HEK293 (cell line): ENCODE results near the gene RNF181.

ENCODE experiments used
- GLIS1 ChIP-seq: fragments of 450-650 bp; formaldehyde crosslinking; IDR thresholded peaks from 2 replicates; pipeline ENCODE4 v1.5.1; 2016; ENCODE audit warnings: missing biosample characterization, missing genetic modification characterization
- KLF10 ChIP-seq: fragments of 450-650 bp; IDR thresholded peaks from 2 replicates; pipeline ENCODE4 v1.5.1; 2018; ENCODE audit warnings: missing biosample characterization, mild to moderate bottlenecking, missing genetic modification characterization
- KLF8 ChIP-seq: fragments of 450-650 bp; formaldehyde crosslinking; IDR thresholded peaks from 2 replicates; pipeline ENCODE4 v1.5.1; 2016; ENCODE audit warnings: missing biosample characterization, missing genetic modification characterization
- KLF9 ChIP-seq: fragments of 450-650 bp; formaldehyde crosslinking; IDR thresholded peaks from 2 replicates; pipeline ENCODE4 v1.5.1; 2016; ENCODE audit warnings: missing biosample characterization, missing genetic modification characterization, low read depth
- REPIN1 ChIP-seq: fragments of 450-650 bp; formaldehyde crosslinking; IDR thresholded peaks from 2 replicates; pipeline ENCODE4 v1.5.1; 2017; ENCODE audit warnings: missing biosample characterization, missing genetic modification characterization, low read depth
- ZNF138 ChIP-seq: fragments of 450-650 bp; formaldehyde crosslinking; IDR thresholded peaks from 2 replicates; pipeline ENCODE4 v1.5.1; 2016; ENCODE audit warnings: missing biosample characterization, missing genetic modification characterization, borderline replicate concordance
- ZNF24 ChIP-seq: fragments of 450-650 bp; formaldehyde crosslinking; IDR thresholded peaks from 2 replicates; pipeline ENCODE4 v1.5.1; 2016; ENCODE audit warnings: missing biosample characterization, missing genetic modification characterization
- ZNF37A ChIP-seq: fragments of 450-650 bp; IDR thresholded peaks from 2 replicates; pipeline ENCODE4 v1.5.1; 2018; ENCODE audit warnings: missing biosample characterization, missing genetic modification characterization
- ZNF558 ChIP-seq: fragments of 450-650 bp; formaldehyde crosslinking; IDR thresholded peaks from 2 replicates; pipeline ENCODE4 v1.5.1; 2016; ENCODE audit warnings: missing biosample characterization, missing genetic modification characterization
- ZNF561 ChIP-seq: fragments of 450-650 bp; IDR thresholded peaks from 2 replicates; pipeline ENCODE4 v1.5.1; 2018; ENCODE audit warnings: missing biosample characterization, missing genetic modification characterization, borderline replicate concordance
- ZNF791 ChIP-seq: fragments of 450-650 bp; formaldehyde crosslinking; IDR thresholded peaks from 2 replicates; pipeline ENCODE4 v1.5.1; 2016; ENCODE audit warnings: missing biosample characterization, missing genetic modification characterization
- TF ChIP-seq, protein P1 (sequence below): fragments of 450-650 bp; formaldehyde crosslinking; IDR thresholded peaks from 2 replicates; pipeline ENCODE4 v1.5.1; 2016; ENCODE audit warnings: missing biosample characterization, missing genetic modification characterization
- TF ChIP-seq, protein P2 (sequence below): fragments of 450-650 bp; formaldehyde crosslinking; IDR thresholded peaks from 2 replicates; pipeline ENCODE4 v1.5.1; 2016; ENCODE audit warnings: missing biosample characterization, missing genetic modification characterization

DNA sequence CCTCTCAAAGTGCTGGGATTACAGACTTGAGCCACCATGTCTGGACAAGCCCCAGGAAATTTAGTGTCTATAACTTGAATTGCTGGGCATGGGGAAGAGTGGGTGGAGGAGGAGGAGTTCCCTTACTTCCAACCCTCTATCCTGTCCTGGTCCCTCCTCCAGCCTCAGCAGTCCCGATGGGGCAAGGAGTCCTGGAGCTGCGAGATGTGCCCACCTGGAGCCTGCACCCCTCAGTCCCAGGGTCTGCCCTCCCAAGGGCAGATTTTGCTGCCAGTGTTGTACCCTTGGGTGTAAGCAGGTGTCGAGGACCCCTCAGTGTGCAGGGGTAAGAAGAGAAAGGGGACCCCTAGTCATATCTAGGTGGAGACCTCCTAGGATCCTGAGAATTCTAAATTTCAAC is 15.3 kb upstream of the RNF181 start:
- TF ChIP-seq KLF9 (tag by site-specific recombination) (no peak), KLF8 (no peak), KLF10 (tag by site-specific recombination) (no peak), GLIS1 (no peak), ZNF561 (tag by site-specific recombination) (no peak), ZNF791 (tag by site-specific recombination) (no peak), ZNF138 (tag by site-specific recombination) (no peak), ZNF24 (tag by site-specific recombination) (no peak), ZNF558 (tag by site-specific recombination) (no peak), REPIN1 (tag by site-specific recombination) (no peak), ZNF37A (tag by site-specific recombination) (no peak)
- TF ChIP-seq, protein P1, sequence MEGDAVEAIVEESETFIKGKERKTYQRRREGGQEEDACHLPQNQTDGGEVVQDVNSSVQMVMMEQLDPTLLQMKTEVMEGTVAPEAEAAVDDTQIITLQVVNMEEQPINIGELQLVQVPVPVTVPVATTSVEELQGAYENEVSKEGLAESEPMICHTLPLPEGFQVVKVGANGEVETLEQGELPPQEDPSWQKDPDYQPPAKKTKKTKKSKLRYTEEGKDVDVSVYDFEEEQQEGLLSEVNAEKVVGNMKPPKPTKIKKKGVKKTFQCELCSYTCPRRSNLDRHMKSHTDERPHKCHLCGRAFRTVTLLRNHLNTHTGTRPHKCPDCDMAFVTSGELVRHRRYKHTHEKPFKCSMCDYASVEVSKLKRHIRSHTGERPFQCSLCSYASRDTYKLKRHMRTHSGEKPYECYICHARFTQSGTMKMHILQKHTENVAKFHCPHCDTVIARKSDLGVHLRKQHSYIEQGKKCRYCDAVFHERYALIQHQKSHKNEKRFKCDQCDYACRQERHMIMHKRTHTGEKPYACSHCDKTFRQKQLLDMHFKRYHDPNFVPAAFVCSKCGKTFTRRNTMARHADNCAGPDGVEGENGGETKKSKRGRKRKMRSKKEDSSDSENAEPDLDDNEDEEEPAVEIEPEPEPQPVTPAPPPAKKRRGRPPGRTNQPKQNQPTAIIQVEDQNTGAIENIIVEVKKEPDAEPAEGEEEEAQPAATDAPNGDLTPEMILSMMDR (tag by site-specific recombination), result no peak
- TF ChIP-seq, protein P2, sequence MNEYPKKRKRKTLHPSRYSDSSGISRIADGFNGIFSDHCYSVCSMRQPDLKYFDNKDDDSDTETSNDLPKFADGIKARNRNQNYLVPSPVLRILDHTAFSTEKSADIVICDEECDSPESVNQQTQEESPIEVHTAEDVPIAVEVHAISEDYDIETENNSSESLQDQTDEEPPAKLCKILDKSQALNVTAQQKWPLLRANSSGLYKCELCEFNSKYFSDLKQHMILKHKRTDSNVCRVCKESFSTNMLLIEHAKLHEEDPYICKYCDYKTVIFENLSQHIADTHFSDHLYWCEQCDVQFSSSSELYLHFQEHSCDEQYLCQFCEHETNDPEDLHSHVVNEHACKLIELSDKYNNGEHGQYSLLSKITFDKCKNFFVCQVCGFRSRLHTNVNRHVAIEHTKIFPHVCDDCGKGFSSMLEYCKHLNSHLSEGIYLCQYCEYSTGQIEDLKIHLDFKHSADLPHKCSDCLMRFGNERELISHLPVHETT (tag by site-specific recombination), result no peak
